GM18858 (cell line): ENCODE measurements around the gene OASL.

ENCODE experiments used
- ATAC-seq: cut with Tn5 transposase; IDR thresholded peaks from one replicate; pipeline ENCODE4 v1.9.1; 2021; ENCODE audit not compliant: unreplicated experiment

The OASL gene

DNA sequence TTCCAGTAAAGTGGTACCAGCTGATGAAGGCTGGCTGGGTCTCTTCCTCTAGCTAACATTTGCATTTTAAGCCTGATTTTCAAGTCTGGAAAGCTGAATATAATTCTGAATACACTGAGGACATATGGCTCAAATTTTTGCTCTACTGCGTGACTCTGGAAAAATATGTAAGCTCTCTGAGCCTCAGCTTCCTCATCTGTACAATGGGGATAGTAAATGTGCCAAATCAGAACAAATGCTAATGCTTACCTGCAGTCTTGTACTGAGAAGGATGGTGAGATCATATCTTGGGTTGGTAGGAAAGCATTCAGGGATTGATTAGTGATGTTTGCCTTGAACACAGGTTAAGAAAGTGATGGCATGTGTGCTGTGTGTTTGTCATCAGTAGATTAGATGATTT is 46.1 kb downstream of the OASL start:
- ATAC-seq, result no peak

DNA sequence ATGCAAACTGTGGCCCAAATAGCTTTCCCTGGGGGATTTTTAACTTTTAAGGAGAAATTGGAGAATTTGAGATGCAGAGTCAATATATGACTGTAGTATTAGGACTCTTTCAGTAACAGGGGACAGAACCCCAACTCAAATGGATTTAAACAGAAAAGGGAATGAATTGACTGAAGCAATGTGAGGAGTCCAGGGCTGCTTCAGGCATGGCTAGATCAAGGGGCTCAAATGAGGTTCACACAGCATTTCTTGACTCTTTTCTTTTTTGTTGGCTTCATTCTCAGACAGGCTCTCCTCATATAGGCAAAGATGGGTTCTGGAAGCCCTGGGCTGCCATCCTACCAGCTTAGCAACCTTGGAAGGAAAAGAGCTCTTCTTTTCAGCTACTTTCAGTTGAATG is 47.1 kb downstream of the OASL start:
- ATAC-seq, result no peak

DNA sequence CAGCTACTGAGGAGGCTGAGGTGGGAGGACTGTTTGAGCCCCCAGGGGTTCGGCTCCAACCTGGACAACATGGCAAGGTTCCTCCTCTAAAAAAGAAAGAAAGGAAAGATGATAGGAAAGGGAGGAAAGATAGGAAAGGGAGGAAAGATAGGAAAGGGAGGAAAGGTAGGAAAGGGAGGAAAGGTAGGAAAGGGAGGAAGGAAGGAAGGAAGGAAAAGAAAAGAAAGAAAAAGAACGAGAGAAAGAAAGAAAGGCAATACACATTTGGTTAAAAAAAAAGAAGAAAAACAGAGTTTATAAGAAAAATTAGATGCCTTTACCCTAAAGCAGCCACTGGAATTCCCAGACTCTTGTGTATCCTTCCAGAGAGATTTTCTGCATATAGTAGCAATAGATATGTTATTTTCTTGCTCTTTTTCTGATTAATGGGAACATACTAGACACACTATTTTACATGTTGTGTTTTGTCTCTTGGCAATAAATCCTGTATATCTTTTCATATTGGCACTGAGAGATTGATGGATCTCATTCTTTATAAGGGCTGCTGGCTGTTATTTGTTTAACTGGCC is 48.5 kb downstream of the OASL start:
- ATAC-seq, result no peak

DNA sequence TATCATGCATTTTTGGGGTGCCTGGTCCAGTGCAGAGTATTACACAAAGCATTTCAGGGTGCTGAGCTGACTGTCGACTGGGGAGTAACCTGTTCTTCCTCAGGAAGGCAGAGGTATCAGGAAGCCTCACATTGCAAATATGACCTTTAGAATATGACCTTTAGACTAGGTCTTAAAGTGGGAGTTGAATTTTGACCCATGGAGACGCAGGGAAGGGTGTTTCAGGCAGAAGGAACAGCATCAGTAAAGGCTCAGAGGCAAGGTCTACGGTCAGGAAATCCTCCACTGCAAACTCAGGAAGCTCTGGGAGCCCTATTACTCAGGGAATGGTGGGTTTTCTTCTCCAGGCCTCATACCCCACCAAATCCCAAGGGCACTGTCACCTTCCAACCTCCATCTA is 49.4 kb downstream of the OASL start:
- ATAC-seq, result no peak

DNA sequence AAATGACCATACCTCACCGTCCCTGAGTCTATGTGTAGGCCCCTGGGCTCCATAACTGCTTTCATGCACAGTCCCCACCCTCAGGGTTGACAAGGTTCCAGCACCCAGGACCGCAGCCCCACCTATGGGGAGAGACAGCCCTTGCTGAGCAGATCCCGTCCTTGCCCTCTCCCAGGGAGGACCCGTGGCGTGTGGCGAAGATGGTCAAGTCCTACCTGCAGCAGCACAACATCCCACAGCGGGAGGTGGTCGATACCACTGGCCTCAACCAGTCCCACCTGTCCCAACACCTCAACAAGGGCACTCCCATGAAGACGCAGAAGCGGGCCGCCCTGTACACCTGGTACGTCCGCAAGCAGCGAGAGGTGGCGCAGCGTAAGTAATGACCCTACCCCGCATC is 50.4 kb downstream of the OASL start:
- ATAC-seq, result no peak

DNA sequence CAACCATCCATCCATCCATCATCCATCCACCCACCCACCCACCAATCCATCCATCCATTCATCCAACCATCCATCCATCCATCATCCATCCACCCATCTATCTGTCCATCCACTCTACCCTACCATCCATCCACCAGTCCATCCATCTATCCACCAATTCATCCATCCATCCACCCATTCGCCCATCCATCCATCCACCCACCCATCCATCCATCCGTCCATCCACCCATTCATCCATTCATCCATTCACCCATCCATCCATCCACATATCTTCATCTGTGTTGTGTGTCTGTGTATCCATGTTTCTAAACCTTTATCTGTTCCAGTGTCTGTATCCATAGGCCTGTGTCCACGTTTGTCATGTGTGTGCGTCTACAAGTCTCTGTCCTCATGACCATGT is 50.8 kb downstream of the OASL start:
- no peak for ATAC-seq

DNA sequence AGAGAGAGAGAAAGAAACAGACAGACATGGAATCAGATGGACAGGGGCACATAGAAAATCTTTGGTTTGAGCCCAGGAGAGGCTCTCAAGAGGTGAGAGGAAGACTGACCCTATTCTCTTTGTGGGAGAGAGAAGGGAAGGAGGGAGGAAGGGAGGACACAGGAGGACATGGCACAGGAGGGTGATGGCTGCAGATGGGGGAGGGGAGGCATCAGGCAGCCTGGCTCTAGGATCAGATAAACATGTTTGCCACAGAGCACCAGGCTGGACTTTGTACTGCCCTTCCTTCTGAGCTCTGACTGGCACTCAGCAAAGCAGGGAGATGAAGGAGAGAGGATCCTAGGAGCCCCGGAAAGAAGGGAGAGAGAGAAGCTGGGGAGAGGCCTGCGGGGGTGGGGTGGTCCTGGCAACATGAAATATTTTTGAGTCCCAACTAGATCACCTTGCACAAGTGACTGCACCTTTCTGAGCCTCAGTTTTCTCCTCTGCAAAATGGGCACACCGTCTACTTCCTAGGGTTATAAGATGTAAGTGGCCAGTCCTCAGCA is 54.6 kb downstream of the OASL start:
- ATAC-seq, result no peak

DNA sequence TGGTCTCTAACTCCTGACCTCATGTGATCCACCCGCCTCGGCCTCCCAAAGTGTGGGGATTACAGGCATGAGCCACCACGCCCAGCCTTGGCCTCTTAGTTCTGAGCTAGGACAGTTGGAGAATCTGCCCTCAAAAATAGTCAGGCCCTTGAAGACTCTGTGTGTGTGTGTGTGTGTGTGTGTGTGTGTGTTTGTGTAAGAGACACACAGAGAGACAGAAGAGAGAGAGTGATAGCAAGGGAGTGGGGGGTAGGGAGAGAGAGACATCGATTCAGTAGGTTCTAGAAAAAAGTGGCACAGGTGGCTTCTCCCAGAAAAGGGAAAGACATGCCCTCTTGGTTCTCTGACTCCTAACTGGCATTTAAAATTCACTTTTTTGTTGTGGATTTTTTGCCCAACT is 55.3 kb downstream of the OASL start:
- ATAC-seq, result no peak

DNA sequence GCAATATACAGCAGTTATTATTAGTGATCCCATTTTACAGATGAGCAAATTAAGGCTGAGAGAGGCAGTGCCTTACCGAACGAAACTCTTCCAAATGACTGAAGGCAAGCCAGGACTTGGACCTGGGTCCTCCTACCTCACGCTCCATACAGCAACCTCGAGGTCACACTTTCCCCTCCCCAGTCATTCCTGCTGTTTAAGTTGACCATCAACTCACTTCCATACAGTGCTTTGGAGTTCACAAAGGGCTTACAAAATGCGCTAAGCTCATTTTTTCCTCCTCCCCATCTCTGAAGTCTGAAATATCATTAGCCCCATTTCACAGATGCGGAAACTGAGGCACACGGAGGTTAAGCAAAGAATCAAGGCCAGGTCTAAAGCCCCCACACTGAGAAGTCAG is 56.4 kb downstream of the OASL start:
- ATAC-seq, result no peak

DNA sequence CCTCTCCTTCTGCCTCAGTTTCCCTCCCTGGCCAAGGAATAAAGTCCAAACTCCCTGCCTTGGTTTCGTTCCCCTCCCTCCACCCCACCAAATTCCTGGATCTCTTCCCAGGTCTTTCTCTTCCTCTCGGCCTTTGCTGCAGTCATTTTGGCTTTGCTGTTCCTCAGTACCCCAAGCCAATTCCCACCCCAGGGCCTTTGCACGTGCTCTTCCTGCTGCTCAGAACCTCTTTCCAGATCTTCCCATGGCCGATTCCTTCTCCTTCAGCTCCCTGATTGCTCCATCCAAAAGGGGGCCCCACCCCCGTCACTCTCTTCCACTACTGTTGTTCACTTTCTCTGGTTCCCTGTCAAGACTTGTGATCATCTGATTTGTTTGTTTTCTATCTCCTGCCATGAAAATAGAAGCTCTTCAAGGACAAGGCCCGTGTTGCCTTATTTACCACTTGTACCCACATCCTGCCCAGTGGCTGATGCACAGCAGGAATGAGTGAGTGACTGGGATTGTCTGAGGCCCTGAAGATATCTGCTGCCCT is 57.6 kb downstream of the OASL start:
- no peak for ATAC-seq

DNA sequence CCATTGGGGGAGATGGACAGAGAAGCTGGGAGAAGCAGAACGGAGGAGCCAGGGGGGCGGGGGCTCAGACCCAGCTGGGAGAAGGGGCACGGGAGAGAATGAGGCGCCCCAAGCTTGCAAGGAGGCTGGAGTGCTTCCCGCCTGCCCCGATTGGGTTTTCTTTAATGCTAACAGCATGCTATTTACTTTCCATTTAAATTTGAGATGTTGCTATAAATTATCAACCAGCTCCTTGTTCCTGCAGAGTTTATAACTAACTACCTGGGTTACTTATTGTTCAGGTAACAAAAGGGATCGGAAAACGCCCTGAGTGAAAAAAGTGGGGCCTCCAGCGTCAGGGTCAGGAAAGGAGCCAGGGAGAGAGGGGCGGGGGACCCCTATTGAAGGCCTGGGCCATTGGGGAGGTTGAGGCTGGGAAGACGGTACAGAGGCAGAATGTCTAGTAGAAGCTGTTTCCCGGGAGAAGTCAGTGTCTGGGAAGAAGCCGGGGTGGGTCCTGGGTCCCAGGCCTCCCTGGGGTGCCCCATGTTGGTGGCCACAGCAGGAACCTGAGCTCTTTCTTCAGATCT is 58.2 kb downstream of the OASL start:
- no peak for ATAC-seq

DNA sequence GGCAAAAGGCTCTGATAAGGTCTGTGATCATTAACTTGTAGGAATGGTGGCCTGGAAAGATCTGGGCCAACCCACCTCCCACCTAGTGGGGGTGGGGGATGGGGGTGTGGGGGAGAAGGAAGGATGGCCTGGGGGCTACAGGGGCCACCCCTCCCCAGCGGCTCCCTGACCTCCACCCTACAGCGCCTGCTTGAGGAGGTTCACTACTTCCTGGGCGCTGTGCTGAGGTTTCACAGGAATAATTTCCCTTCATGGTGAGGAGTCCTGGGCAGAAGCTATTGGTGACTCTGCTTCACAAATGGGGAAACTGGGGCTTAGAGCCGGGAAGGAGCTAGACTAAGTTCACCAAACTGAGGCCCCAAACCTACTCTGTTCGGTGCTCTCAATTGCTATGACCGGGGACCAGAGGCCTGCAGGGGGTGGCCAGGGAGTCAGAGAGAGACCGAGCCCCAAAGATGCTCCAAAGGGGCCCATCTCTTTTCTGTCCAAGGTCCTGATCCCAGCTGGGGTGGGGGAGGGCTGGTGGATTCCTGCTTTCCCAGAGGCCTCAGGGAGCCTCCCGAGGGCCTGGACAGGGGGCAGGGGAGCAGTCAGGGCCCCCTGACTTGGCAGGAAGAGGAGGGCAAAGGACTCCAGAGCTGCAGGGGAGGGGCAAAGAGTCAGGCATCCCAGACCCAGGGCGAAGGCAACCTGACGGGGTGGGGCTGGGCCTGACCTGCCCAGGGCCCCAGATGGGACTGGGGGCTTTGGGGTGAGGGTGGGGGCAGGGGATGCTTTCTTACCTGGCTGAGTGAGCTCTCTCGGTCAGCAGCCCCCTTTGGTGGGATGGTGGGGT is 59.0 kb downstream of the OASL start:
- ATAC-seq, result no peak

DNA sequence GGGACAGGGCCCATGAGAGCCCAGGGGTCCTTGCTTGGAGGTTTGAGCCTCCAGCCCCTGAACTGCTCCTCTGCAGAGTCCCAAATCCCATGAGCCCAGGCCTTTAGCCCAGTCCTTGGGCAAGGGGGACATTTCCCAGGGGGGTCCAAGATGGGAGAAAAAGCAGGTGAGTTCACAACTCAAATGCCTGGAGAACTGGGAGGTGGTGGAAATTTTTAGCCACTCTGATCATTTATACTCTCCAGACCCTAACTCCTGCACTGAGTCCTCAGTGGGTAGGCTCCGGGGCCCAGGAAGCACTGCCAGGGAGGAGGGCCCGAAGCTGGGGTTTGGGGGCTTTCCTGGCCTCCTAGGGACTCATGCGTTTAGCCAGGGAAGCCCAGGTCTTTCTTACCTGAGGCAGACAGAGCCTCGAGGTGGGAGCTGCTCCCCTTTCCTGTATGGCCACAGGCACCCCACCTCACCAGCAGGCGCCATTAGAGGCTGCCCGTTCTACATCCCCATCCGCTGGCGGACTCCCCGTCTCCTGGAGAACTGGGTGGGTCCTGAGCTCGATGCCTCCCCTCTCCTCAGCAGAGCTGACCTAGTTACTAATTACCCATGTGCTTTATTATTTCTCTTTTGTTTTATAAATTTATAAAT is 59.7 kb downstream of the OASL start:
- ATAC-seq, result no peak

DNA sequence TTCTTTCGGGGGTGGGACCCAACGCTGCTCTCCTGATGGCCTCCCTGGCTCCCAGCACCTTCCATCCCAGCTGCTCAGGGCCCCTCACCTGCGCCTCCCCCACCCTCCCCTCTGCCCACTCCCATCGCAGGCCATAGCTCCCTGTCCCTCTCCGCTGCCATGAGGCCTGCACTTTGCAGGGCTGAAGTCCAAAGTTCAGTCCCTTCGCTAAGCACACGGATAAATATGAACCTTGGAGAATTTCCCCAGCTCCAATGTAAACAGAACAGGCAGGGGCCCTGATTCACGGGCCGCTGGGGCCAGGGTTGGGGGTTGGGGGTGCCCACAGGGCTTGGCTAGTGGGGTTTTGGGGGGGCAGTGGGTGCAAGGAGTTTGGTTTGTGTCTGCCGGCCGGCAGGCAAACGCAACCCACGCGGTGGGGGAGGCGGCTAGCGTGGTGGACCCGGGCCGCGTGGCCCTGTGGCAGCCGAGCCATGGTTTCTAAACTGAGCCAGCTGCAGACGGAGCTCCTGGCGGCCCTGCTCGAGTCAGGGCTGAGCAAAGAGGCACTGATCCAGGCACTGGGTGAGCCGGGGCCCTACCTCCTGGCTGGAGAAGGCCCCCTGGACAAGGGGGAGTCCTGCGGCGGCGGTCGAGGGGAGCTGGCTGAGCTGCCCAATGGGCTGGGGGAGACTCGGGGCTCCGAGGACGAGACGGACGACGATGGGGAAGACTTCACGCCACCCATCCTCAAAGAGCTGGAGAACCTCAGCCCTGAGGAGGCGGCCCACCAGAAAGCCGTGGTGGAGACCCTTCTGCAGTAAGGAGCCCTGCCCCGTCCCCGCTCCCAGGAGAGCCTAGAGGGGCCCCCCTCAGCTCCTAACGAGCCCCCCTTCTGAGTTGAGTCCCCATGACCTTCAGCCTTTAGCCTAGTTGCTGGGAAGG is 60.5 kb downstream of the OASL start, which contains the start of gene HNF1A:
HNF1A (plus strand) TSS at position 248 of the 924 bp plus-strand sequence; CDS start at position 474, 226 bp downstream.
- ATAC-seq, result no peak

DNA sequence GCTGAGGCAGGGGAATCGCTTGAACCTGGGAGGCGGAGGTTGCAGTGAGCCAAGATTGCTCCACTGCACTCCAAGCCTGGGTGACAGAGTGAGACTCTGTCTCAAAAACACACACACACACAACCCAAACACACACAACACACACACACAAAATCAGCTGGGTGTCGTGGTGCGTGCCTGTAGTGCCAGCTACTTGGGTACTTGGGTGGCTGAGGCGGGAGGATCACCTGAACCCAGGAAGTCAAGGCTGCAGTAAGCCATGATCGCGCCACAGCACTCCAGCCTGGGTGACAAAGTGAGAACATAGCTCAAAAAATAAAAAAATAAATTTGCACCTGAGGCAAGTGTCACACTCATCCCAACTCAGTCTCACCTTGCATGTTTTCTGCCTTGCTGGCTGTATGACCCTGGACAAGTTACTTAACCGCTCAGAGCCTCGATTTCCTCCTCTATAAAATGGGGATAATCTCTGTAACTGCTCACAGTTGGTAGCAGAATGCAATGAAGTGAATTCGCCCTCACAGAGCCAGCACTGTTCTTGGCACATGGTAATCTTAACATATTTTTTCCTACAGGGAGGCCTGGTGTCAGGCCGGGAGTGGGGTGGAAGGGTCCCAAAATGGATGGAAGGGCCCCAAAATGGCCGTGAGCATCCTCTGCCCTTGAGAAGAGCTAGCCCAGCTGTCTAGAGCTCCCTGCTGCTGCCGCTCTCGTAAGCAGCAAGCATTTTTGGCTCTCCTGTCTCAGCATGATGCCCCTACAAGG is 61.3 kb downstream of the OASL start:
- no peak for ATAC-seq

DNA sequence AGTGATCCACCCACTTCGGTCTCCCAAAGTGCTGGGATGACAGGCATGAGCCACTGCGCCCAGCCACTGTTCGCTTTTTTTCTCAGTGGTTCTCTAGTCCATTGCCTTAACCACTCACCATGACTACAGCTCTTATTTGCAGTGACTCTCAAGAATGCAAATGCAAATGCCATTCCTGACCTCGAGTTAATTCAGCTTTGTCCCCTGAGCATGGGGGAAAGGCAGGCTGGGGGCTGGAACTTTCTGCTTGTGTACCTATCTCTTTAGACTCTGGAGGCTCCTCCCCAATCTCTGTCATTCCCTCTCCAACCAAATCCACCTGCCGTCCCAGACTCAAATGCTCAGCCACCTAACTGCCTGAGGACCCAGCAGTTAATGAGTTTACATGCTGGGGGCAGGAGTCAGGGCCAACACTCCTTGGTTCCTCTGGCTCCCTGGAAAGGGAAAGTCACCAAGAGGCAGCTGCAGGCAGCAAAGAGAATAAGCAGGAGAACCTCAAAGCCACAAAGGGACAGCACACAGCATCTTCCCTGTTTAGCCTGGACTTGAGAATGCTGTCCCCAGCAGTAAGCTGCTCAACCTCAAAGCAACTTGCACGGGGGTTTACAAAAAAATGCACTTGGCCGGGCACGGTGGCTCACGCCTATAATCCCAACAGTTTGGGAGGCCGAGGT is 66.0 kb downstream of the OASL start:
- no peak for ATAC-seq

DNA sequence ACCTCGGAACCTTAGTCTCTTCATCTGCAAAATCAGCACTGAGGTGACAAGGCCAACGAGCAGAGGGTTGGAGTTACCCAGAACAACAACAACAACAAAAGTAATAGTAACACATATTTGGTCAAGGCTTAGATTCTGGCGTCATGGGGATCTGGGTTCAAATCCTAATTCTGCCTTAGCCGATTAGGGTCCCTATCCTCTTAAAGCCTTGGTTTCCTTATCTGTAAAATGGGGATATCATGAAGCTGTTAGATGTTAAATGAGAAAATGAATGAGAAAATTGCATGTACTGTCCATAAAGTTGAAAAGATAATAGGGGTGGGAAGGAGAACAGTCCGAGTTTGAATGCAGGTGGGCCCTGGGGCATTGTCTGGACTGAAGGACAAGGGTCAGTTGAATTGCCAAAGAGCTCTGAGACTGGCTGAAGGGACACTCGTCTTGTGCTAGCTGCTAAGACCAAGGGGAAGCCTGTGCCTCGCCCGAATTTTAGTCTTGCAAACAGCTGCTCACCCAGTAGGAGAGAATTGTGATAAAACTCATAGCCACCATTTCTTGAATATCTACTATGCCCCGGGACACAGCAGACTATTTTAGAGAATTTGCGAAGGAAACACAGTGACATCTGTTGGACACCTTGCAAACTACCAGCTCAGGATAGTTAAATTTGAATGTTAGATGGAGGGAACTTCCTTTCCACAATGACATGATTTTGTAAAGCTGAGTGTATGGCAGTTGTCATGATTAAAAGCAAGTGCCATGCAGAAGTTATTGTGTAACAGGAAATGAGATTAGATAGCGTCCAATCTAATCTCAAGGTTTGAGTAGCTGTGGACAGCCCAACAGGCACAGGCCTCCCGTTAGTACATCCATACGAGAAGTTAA is 67.5 kb downstream of the OASL start:
- no peak for ATAC-seq

DNA sequence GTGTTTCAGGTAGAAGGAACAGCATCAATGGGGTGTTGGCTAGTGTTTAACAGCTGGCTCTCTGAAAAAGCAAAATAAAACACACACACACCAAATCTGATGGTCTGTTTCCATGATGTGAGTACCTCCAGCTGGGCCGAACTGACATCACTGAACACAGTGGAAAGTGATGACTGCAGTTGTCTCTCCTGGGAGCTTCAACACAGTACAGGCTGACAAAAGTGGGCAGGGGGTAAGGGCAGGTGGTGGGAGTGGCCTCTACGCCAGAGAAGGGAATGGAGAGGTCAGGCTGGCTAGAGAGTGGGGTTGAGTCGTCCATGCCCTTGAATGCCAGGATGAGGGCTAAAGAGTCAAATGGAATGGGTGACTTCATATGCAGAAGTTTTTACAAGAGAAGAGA is 68.7 kb downstream of the OASL start:
- ATAC-seq, result no peak
